H1 (cell line): ENCODE results near the gene TDRD1.

ENCODE experiments used
- BACH1 ChIP-seq: IDR thresholded peaks from 2 replicates; pipeline ENCODE4 v1.6.1; 2012; ENCODE audit warnings: low read length, improper control_type of control experiment
- CEBPB ChIP-seq: IDR thresholded peaks from 2 replicates; pipeline ENCODE4 v1.6.1; 2012; ENCODE audit warnings: low read depth, low read length
- CHD1 ChIP-seq: IDR thresholded peaks from 2 replicates; pipeline ENCODE4 v1.6.1; 2012; ENCODE audit warnings: low read depth, low read length, improper control_type of control experiment
- CREB1 ChIP-seq: IDR thresholded peaks from 2 replicates; pipeline ENCODE4 v1.6.1; 2012; ENCODE audit warnings: inconsistent platforms
- CTCF ChIP-seq, 3 experiments: IDR thresholded peaks; 1 replicate in 2 of 3; 2 replicates in 1 of 3; pipeline versions ENCODE4 v1.5.1 to v1.6.1; 2011; ENCODE audit warnings: low read length in 3 of 3, mild to moderate bottlenecking in 3 of 3, inconsistent platforms in 2 of 3, low read depth in 1 of 3, moderate library complexity in 1 of 3; ENCODE audit not compliant: insufficient read depth in 1 of 3; ENCODE audit errors: control extremely low read depth in 1 of 3
- EZH2 ChIP-seq: fragments of 200-600 bp; sonication (generic); IDR thresholded peaks from 2 replicates; pipeline ENCODE4 v1.7.1; 2012; ENCODE audit warnings: low read depth, mild to moderate bottlenecking, moderate library complexity, low read length, inconsistent platforms; ENCODE audit not compliant: severe bottlenecking
- GTF2F1 ChIP-seq: IDR thresholded peaks from 2 replicates; pipeline ENCODE4 v1.6.1; 2012; ENCODE audit warnings: low read depth, low read length, improper control_type of control experiment, borderline replicate concordance
- JUND ChIP-seq: IDR thresholded peaks from 2 replicates; pipeline ENCODE4 v1.6.1; 2011; ENCODE audit warnings: mild to moderate bottlenecking, improper control_type of control experiment, low read length
- PHF8 ChIP-seq: fragments of 200-600 bp; sonication (generic); conservative IDR thresholded peaks from 2 replicates; pipeline ENCODE4 v1.7.1; 2012; ENCODE audit warnings: low read depth, mild to moderate bottlenecking, inconsistent platforms, low read length, moderate library complexity
- USF2 ChIP-seq: IDR thresholded peaks from 2 replicates; pipeline ENCODE4 v1.6.1; 2011; ENCODE audit warnings: low read length, improper control_type of control experiment

DNA sequence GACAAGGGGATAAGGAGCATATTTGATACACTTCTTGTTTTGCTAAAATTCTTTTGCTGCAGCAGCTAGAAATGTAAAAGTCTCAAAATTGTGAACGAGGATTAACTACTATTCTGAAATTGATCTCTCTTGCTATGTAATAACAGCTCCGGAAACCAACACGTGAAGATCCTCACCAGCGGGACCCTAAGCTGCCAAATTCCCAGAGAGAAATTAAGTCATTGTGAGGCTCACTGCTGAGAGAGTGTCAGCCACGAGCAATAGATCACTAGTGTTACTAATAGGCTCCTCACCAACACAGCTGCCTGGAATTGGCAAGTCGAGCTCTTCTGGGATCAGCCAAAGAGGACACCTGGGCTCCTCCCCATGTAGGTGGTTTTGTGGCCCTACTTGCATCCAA, 54.3 kb downstream of the TDRD1 start:
- TF ChIP-seq CTCF (IDR thresholded peaks at IDR 0.05; ENCODE audit: control extremely low read depth in 1 of 3, insufficient read depth in 1 of 3, low read depth in 1 of 3, low read length in 3 of 3) = no peak
- no peak for TF ChIP-seq EZH2
- no peak for TF ChIP-seq PHF8
- TF ChIP-seq CHD1 = no peak
- no peak for TF ChIP-seq JUND
- no peak for TF ChIP-seq BACH1
- TF ChIP-seq CEBPB = no peak
- no peak for TF ChIP-seq CREB1
- TF ChIP-seq GTF2F1 = no peak
- no peak for TF ChIP-seq USF2
